Tibial nerve (tissue), 4 donors: ENCODE results near the gene TSHZ3. TPM values are rescaled to one million over a fixed set of nuclear protein-coding genes. Genes with fewer than 3 reads are reported as not detected.

Experiments
- DNase-seq, 2 donors: peaks; one replicate each; pipeline ENCODE4 v3.0.0-alpha.2; 2019; ENCODE audit warnings: low spot score in 2 of 2
- H3K27ac ChIP-seq, 4 donors: fragments of 200-600 bp; sonication (generic) in 3 of 4; one replicate each; pipeline ENCODE4 v1.5.1; 2017 to 2019; ENCODE audit warnings: mild to moderate bottlenecking in 1 of 4
- H3K27me3 ChIP-seq, 2 donors: fragments of 200-600 bp; sonication (generic) in 1 of 2; one replicate each; pipeline versions ENCODE4 v1.5.1 to v1.6.0; 2017 to 2019
- H3K36me3 ChIP-seq, 3 donors: fragments of 200-600 bp; sonication (generic); one replicate each; pipeline ENCODE4 v1.5.1; 2018 to 2019
- H3K4me1 ChIP-seq, 4 donors: fragments of 200-600 bp; sonication (generic) in 3 of 4; one replicate each; pipeline ENCODE4 v1.5.1; 2017 to 2019
- H3K4me3 ChIP-seq, 4 donors: fragments of 200-600 bp; sonication (generic) in 3 of 4; one replicate each; pipeline ENCODE4 v1.5.1; 2017 to 2019; ENCODE audit warnings: mild to moderate bottlenecking in 1 of 4, moderate library complexity in 1 of 4
- H3K9me3 ChIP-seq, 4 donors: fragments of 200-600 bp; sonication (generic) in 3 of 4; one replicate each; pipeline ENCODE4 v1.5.1; 2017 to 2019
- EP300 ChIP-seq, 2 donors: sonication (generic); formaldehyde crosslinking; IDR thresholded peaks; one replicate each; pipeline ENCODE4 v1.6.1; 2017; ENCODE audit warnings: antibody characterized with exemption in 2 of 2, mild to moderate bottlenecking in 1 of 2
- POLR2A ChIP-seq, 2 donors: fragments of 450-650 bp; IDR thresholded peaks; one replicate each; pipeline ENCODE4 v1.6.1; 2017; ENCODE audit warnings: antibody characterized with exemption in 2 of 2, mild to moderate bottlenecking in 2 of 2, moderate library complexity in 2 of 2
- WGBS, 2 donors: methylation state at CpG; one replicate each; pipeline ENCODE4 v1.1.5; 2018; 5-methylcytosine and 5-hydroxymethylcytosine counted together
- total RNA-seq, 4 donors: library from RNA; depleted of rRNA; stranded (reverse); fragments of >200 nt; gene quantifications; one replicate each; pipeline ENCODE4 v1.1.0, GENCODE V29; 2016
- TF ChIP-seq, protein P1 (sequence below), 5 experiments: fragments of 200-600 bp in 3 of 5; fragments of 450-650 bp in 2 of 5; sonication (generic) in 3 of 5; IDR thresholded peaks; one replicate each; pipeline ENCODE4 v1.5.1; 2016 to 2019; ENCODE audit warnings: antibody characterized with exemption in 5 of 5, mild to moderate bottlenecking in 3 of 5, moderate library complexity in 2 of 5

Gene TSHZ3
- total RNA-seq, 4 donors from 2014 or later = 20.4 to 22.4 (median 22.3) TPM

DNA sequence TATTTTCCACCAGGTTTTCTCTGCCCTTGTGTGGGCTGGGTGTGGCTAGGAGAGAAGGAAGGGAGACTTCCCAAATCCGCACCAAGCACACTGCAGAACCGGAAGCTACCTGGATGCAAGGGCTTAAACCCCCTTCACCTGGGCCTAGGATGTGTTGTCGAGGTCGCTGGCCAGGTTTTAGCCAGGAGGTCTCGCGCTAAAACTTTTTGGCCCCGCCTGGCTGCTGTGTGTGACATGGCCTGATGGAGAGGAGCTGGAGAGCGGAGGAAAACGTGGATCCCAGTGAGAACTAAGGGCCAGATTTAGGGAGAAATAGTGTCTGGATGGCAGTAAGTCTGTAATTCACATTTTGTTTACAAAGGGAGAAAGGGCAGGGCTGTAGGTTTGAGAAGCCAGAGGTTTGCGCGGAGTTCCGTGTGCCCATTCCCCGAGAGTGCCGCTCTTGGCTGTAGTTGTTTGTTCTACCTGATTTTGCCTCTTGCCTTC is 3.1 kb upstream of the TSHZ3 start:
- no peak for DNase-seq
- H3K27me3 ChIP-seq = peaks cover 0 to 59% of the 10 kb centered on the region in 2 donors
- H3K27ac ChIP-seq = peak overlapping the region in 2 of 4 donors; percentile 20 to 93
- no peaks in the 10 kb centered on the region for H3K36me3 ChIP-seq
- WGBS, 2 donors = 69% methylated on average over 14 of the region's 14 CpGs
- H3K4me1 ChIP-seq = peaks cover 0 to 69% (median 9%) of the 10 kb centered on the region in 4 donors
- no peak for TF ChIP-seq EP300 (IDR thresholded peaks at IDR 0.05)
- TF ChIP-seq POLR2A (IDR thresholded peaks at IDR 0.05) = no peak
- TF ChIP-seq, protein P1, sequence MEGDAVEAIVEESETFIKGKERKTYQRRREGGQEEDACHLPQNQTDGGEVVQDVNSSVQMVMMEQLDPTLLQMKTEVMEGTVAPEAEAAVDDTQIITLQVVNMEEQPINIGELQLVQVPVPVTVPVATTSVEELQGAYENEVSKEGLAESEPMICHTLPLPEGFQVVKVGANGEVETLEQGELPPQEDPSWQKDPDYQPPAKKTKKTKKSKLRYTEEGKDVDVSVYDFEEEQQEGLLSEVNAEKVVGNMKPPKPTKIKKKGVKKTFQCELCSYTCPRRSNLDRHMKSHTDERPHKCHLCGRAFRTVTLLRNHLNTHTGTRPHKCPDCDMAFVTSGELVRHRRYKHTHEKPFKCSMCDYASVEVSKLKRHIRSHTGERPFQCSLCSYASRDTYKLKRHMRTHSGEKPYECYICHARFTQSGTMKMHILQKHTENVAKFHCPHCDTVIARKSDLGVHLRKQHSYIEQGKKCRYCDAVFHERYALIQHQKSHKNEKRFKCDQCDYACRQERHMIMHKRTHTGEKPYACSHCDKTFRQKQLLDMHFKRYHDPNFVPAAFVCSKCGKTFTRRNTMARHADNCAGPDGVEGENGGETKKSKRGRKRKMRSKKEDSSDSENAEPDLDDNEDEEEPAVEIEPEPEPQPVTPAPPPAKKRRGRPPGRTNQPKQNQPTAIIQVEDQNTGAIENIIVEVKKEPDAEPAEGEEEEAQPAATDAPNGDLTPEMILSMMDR (IDR thresholded peaks at IDR 0.05) = no peak
- no peaks in the 10 kb centered on the region for H3K9me3 ChIP-seq
- peak overlapping the region in 2 of 4 donors; percentile 54 to 87 for H3K4me3 ChIP-seq

DNA sequence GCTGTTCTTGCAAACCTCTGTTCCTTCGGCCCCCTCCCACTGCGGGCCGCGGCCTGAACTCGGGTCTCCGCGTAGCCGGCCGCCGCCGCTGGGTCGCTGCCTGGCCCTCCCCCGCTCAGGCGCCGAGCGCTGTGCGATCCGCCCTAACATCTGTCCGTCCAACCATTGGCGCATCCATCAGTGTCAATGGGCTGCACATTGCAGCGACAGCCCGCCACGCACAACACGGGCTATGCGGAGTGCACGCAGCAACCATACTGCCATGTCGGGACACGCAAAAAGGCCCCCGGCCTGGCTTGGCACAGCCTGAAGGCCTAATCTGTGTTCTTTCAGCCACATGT is 2.6 kb upstream of the TSHZ3 start:
- peak overlapping the region; percentile 54 to 93 (median 75) for H3K4me3 ChIP-seq
- peak overlapping the region in 3 of 4 donors; percentile 9 to 93 (median 20) for H3K27ac ChIP-seq
- no peak for TF ChIP-seq POLR2A (IDR thresholded peaks at IDR 0.05)
- TF ChIP-seq EP300 (IDR thresholded peaks at IDR 0.05) = no peak
- TF ChIP-seq, protein P1 (IDR thresholded peaks at IDR 0.05) = no peak
- H3K9me3 ChIP-seq = no peaks in the 10 kb centered on the region
- WGBS, 2 donors = 20 to 22% methylated on average over 20 to 29 of the region's 29 CpGs
- DNase-seq = no peak
- H3K36me3 ChIP-seq = no peaks in the 10 kb centered on the region
- H3K27me3 ChIP-seq = peaks cover 0 to 53% of the 10 kb centered on the region in 2 donors
- H3K4me1 ChIP-seq = peaks cover 0 to 66% (median 9%) of the 10 kb centered on the region in 4 donors

DNA sequence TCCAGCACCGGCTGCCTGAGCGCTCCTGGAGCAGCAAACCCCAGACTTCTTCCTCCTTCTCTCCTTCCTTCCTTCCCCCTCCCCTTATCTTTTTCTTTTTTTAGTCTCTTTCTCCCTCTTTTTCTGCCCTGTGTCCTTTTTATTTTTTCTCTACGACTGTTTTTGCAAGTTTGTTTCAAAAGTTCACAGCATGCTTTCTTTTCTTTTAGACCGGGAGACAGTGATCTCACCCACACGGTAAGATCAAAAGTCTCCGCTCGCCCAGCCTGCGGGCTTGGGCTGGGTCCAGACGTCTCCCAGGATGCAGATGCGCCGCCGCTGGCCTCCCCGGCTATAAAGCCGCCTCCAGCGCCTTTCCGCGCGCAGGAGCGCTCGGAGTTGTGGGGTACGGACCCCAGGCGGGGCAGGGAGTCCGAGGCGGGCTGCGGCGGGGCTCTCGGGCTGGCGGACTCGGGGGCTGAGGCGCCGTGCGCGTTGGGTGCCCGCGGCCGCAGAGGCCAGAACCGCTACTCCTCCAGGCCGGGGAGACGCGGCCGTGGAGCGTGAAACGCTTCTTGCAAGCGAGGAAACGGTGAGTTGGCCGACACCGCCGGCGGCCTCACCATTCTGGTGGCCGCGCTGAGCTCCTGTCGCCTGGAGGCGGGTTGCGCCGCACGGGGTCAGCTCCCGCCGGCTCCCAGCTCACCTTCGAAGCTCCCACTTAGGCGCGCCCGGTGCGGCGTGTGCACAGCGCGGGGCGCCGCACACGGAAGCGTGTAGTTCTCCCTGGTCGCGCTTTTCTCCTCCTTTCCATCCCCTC is 2.0 kb upstream of the TSHZ3 start:
- H3K27ac ChIP-seq = peak overlapping the region; percentile 9 to 93 (median 28)
- TF ChIP-seq, protein P1 (IDR thresholded peaks at IDR 0.05) = no peak
- TF ChIP-seq EP300 (IDR thresholded peaks at IDR 0.05) (no peak), POLR2A (IDR thresholded peaks at IDR 0.05) (no peak)
- DNase-seq = no peak

DNA sequence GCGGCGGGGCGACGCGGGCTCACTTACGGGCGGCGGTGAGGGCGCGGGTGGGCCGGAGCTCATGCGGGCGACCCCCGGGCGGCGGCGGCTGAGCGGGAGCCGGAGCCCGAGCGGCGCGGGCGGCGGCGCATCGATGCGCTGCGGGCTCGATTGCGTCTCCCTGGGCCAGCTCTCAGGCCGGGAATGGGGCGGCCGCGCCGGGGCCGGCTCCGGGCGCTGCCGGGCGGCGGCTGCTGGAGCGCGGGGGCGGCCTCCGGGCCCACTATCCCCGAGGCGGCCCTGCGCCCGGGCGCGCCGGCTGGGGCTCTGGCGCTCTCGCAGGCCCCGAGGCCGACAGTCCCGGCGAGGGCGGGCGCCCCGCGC is 1.4 kb upstream of the TSHZ3 start:
- no peaks in the 10 kb centered on the region for H3K36me3 ChIP-seq
- H3K9me3 ChIP-seq = no peaks in the 10 kb centered on the region
- no peak for DNase-seq
- TF ChIP-seq, protein P1 (IDR thresholded peaks at IDR 0.05) = no peak
- peak in 1 of 2 donors; percentile 23 for TF ChIP-seq POLR2A (IDR thresholded peaks at IDR 0.05)
- peaks cover 0 to 42% of the 10 kb centered on the region in 2 donors for H3K27me3 ChIP-seq
- H3K4me1 ChIP-seq = peaks cover 0 to 54% (median 9%) of the 10 kb centered on the region in 4 donors
- 0% methylated on average over 17 to 45 of the region's 63 CpGs for WGBS, 2 donors
- peak overlapping the region; percentile 81 to 94 (median 92) for H3K27ac ChIP-seq
- H3K4me3 ChIP-seq = peak overlapping the region; percentile 84 to 97 (median 90)

More for the DNA sequence above, 2.0 kb upstream of the TSHZ3 start:
- Histone ChIP-seq H3K9me3 (no peaks in the 10 kb centered on the region), H3K27me3 (peaks cover 0 to 48% of the 10 kb centered on the region in 2 donors), H3K4me1 (peaks cover 0 to 60% (median 9%) of the 10 kb centered on the region in 4 donors), H3K36me3 (no peaks in the 10 kb centered on the region), H3K4me3 (peak overlapping the region; percentile 54 to 93 (median 75))
- 0 to 1% methylated on average over 33 to 72 of the region's 72 CpGs for WGBS, 2 donors
